Tibial artery (tissue), 4 donors: Measurements from ENCODE around the gene SRSF11.

Experiments used
- DNase-seq, 2 donors: peaks; one replicate each; pipeline ENCODE4 v3.0.0-alpha.2; 2019
- H3K27ac ChIP-seq, 2 donors: fragments of 200-600 bp; sonication (generic) in 1 of 2; 1 replicate in 1 of 2; 2 replicates in 1 of 2; pipeline ENCODE4 v1.5.1; 2018 to 2019; ENCODE audit warnings: mild to moderate bottlenecking in 1 of 2
- H3K27me3 ChIP-seq, 2 donors: fragments of 200-600 bp; sonication (generic) in 1 of 2; one replicate each; pipeline versions ENCODE4 v1.5.1 to v1.6.0; 2016 to 2019
- H3K36me3 ChIP-seq, 3 donors: fragments of 200-600 bp; sonication (generic) in 2 of 3; one replicate each; pipeline ENCODE4 v1.5.1; 2016 to 2019; ENCODE audit warnings: mild to moderate bottlenecking in 2 of 3
- H3K4me1 ChIP-seq, 4 donors: fragments of 200-600 bp; sonication (generic) in 2 of 4; 1 replicate in 3 of 4; 2 replicates in 1 of 4; pipeline ENCODE4 v1.5.1; 2016 to 2019
- H3K4me3 ChIP-seq, 2 donors: fragments of 200-600 bp; sonication (generic) in 1 of 2; 1 replicate in 1 of 2; 2 replicates in 1 of 2; pipeline ENCODE4 v1.5.1; 2018 to 2019; ENCODE audit warnings: mild to moderate bottlenecking in 2 of 2
- H3K9me3 ChIP-seq, 3 donors: fragments of 200-600 bp; sonication (generic) in 1 of 3; one replicate each; pipeline ENCODE4 v1.5.1; 2016 to 2019
- intact Hi-C: fragments of 100-400 bp; cut with DNase I; formaldehyde crosslinking; loops from one replicate; pipeline ENCODE4 v1.15.0; 2023; ENCODE audit warnings: low total_unique reads
- TF ChIP-seq, protein P1 (sequence below), 2 experiments: fragments of 200-600 bp in 1 of 2; fragments of 450-650 bp in 1 of 2; IDR thresholded peaks; one replicate each; pipeline ENCODE4 v1.5.1; 2017 to 2019; ENCODE audit warnings: antibody characterized with exemption in 2 of 2, mild to moderate bottlenecking in 1 of 2, moderate library complexity in 1 of 2

The SRSF11 gene

DNA sequence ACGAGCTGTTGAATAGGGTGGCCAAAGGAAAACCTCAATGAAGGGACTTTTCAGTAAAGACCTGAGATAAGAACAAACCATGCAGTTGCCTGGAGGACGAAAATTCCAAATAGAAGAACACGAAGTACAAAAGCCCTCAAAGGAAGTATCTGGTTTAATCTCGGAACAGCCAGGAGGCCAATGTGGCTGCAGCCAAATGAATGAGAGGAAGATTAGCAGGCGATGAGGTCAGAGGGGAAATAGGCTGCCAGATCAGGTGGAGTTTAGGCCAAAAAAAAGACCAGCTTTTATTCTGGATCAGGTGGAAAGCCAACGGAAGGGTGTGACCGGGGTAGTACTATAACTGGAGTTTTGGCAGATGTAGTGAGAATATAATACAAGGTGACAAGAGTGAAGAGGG is 43.7 kb downstream of the SRSF11 start:
- H3K4me1 ChIP-seq: peaks cover 0 to 5% (median 2%) of the 10 kb centered on the region in 4 donors
- no peaks in the 10 kb centered on the region for H3K27me3 ChIP-seq
- no peaks in the 10 kb centered on the region for H3K9me3 ChIP-seq
- H3K36me3 ChIP-seq: peaks cover 16 to 40% (median 31%) of the 10 kb centered on the region in 3 donors
- intact Hi-C loops: no loop called here
- no peak overlapping the region for H3K4me3 ChIP-seq
- H3K27ac ChIP-seq: no peak overlapping the region
- no peak for DNase-seq
- TF ChIP-seq, protein P1, sequence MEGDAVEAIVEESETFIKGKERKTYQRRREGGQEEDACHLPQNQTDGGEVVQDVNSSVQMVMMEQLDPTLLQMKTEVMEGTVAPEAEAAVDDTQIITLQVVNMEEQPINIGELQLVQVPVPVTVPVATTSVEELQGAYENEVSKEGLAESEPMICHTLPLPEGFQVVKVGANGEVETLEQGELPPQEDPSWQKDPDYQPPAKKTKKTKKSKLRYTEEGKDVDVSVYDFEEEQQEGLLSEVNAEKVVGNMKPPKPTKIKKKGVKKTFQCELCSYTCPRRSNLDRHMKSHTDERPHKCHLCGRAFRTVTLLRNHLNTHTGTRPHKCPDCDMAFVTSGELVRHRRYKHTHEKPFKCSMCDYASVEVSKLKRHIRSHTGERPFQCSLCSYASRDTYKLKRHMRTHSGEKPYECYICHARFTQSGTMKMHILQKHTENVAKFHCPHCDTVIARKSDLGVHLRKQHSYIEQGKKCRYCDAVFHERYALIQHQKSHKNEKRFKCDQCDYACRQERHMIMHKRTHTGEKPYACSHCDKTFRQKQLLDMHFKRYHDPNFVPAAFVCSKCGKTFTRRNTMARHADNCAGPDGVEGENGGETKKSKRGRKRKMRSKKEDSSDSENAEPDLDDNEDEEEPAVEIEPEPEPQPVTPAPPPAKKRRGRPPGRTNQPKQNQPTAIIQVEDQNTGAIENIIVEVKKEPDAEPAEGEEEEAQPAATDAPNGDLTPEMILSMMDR (IDR thresholded peaks at IDR 0.05): no peak

DNA sequence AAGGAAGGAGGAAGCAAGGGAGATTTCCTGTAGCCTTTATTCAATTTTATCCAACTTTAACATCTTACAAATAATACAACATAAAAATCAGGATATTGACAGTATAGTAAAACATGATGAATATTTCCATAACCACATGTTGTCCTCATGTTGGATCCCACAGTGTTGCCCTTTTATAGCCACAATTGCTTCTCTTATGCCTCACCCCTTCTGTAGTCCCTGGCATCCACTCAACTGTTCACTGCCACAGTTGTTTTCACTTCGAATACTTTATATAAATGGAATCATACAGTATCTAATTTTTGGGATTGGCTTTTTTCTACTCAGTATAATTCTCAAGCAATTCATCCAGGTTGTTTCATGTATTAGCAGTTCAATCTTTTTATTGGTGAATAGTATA is 44.8 kb downstream of the SRSF11 start:
- peaks cover 16 to 40% (median 31%) of the 10 kb centered on the region in 3 donors for H3K36me3 ChIP-seq
- TF ChIP-seq, protein P1 (IDR thresholded peaks at IDR 0.05): no peak
- H3K9me3 ChIP-seq: no peaks in the 10 kb centered on the region
- intact Hi-C loops: no loop called here
- no peaks in the 10 kb centered on the region for H3K27me3 ChIP-seq
- H3K27ac ChIP-seq: no peak overlapping the region
- no peak overlapping the region for H3K4me3 ChIP-seq
- peaks cover 0 to 5% (median 2%) of the 10 kb centered on the region in 4 donors for H3K4me1 ChIP-seq
- DNase-seq: no peak

DNA sequence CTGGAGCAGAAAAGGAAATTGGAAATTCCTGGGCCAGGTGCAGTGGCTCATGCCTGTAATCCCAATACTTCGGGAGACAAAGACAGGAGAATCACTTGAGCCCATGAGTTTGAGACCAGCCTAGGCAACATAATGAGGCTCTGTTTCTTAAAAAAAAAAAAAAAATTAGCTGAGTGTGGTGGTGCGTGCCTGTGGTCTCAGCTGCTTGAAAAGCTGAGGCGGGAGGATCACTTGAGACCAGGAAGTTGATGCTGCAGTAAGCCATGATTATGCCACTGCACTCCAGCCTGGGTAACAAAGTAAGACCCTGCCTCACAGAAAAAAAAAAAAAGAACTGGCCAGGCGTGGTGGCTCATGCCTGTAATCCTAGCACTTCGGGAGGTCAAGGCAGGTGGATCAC is 56.7 kb downstream of the SRSF11 start:
- Histone ChIP-seq H3K9me3 (no peaks in the 10 kb centered on the region), H3K4me1 (no peaks in the 10 kb centered on the region), H3K27me3 (no peaks in the 10 kb centered on the region), H3K27ac (no peak overlapping the region), H3K36me3 (peaks cover 13 to 67% (median 19%) of the 10 kb centered on the region in 3 donors), H3K4me3 (no peak overlapping the region)
- TF ChIP-seq, protein P1 (IDR thresholded peaks at IDR 0.05): no peak
- no peak for DNase-seq
- intact Hi-C loops: no loop called here

DNA sequence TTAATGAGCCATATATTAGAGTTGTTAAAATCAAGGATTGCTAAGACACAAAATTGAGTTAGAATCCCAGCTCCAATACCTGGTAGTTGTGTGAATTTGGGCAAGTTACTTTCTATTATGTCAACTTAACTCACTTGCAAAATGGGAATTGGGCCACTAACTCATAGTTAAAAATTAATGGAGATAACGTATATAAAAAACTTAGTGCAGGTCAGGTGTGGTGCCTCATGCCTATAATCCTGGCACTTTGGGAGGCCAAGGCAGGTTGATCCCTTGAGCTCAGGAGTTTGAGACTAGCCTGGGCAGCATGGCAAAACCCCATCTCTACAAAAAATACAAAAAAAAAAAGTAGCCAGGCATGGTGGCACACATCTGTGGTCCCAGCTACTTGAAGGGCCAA is 57.5 kb downstream of the SRSF11 start:
- no peak for DNase-seq
- Histone ChIP-seq H3K9me3 (no peaks in the 10 kb centered on the region), H3K36me3 (peaks cover 13 to 59% (median 15%) of the 10 kb centered on the region in 3 donors), H3K27ac (no peak overlapping the region), H3K4me3 (no peak overlapping the region), H3K4me1 (no peaks in the 10 kb centered on the region), H3K27me3 (no peaks in the 10 kb centered on the region)
- intact Hi-C loops: no loop called here
- TF ChIP-seq, protein P1 (IDR thresholded peaks at IDR 0.05): no peak

DNA sequence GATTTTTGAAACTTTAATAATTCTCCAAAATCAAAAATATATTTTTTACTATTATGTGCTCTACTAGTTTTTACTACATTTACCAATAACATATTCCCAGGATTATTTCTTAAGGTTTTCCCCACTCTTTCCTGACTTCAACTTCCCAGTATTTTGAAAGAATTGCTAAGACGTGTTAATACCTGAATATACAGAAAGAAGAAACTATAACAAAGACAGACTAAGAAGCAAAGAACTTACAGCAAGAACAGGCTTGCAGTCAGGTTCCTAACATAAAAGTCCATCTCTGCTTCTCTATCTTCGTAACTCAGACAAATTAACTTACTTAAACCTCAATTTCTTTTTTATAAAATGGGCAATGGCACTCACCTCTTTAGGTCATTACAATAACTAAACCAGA is 63.2 kb downstream of the SRSF11 start:
- peaks cover 0 to 28% (median 0%) of the 10 kb centered on the region in 3 donors for H3K36me3 ChIP-seq
- DNase-seq: no peak
- H3K27ac ChIP-seq: no peak overlapping the region
- no peaks in the 10 kb centered on the region for H3K4me1 ChIP-seq
- H3K27me3 ChIP-seq: no peaks in the 10 kb centered on the region
- intact Hi-C loops: no loop called here
- no peaks in the 10 kb centered on the region for H3K9me3 ChIP-seq
- no peak overlapping the region for H3K4me3 ChIP-seq
- TF ChIP-seq, protein P1 (IDR thresholded peaks at IDR 0.05): no peak

DNA sequence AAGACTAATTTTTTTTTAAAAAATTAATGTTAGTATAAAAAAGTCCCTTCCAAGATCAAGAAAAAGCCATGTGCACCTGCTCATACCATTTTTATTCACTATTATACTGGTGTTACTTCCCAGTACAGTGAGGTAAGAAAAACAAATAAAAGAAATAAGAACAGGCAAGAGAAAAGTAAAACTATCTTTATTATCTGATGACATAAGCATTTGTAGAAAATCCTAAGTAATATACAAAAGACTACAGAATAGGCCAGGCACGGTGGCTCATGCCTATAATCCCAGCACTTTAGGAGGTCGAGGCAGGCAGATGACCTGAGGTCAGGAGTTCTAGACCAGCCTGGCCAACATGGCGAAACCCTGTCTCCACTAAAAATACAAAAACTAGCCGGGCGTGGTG is 65.3 kb downstream of the SRSF11 start:
- Histone ChIP-seq H3K27me3 (no peaks in the 10 kb centered on the region), H3K9me3 (no peaks in the 10 kb centered on the region), H3K4me1 (no peaks in the 10 kb centered on the region), H3K27ac (no peak overlapping the region), H3K36me3 (peaks cover 5 to 35% (median 18%) of the 10 kb centered on the region in 3 donors), H3K4me3 (no peak overlapping the region)
- DNase-seq: no peak
- TF ChIP-seq, protein P1 (IDR thresholded peaks at IDR 0.05): no peak
- intact Hi-C loops: no loop called here
